Measurements from ENCODE around the gene PDCD1LG2. TPM values are rescaled to one million over a fixed set of nuclear protein-coding genes. Genes with fewer than 3 reads are reported as not detected.
"Not testable (repeated sequence)": the region's sequence is repeated elsewhere in the genome, so short reads cannot be mapped to it uniquely, and the experiment has no call there.

PDCD1LG2 gene
- total RNA-seq, result 10 to 100 TPM in 1 of 6 donors, 1 to 10 TPM in 5; 1.0 to 10.6 (median 3.2) TPM

- peak in 1 of 2 donors; percentile 83 for ATAC-seq (ENCODE audit: low FRiP score in 2 of 2)
- no peak for DNase-seq
- Histone ChIP-seq H3K9me3 (no peaks in the 10 kb centered on the region), H3K27ac (peak within 1 kb of the TSS; percentile 70 to 82 (median 76)), H3K27me3 (no peaks in the 10 kb centered on the region), H3K36me3 (no peaks in the 10 kb centered on the region), H3K4me1 (peaks cover 17 to 37% (median 20%) of the 10 kb centered on the region in 4 donors), H3K4me3 (peak within 1 kb of the TSS in 3 of 4 donors; percentile 6 to 38 (median 31))
- 25 to 30% methylated on average over 4 of the region's 4 CpGs for WGBS, 2 donors
- TF ChIP-seq CTCF (IDR thresholded peaks at IDR 0.05) (no peak), POLR2AphosphoS5 (IDR thresholded peaks at IDR 0.05) (no peak), EP300 (IDR thresholded peaks at IDR 0.05) (no peak), POLR2A (IDR thresholded peaks at IDR 0.05) (no peak)
Observed at GRCh38 chr9:5510360-5510931, at the start of gene PDCD1LG2. Gene PDCD1LG2 (plus strand): TSS chr9:5510531. CDS start chr9:5522547, 12,016 bp downstream.

GRCh38 chr9:5464831-5465330 is 45.5 kb upstream of the PDCD1LG2 start:
- peak overlapping the region in 1 of 4 donors; percentile 23 for H3K27ac ChIP-seq
- peaks cover 0 to 70% (median 29%) of the 10 kb centered on the region in 4 donors for H3K36me3 ChIP-seq
- 79 to 80% methylated on average over 4 of the region's 4 CpGs for WGBS, 2 donors
- not testable (repeated sequence) for H3K4me3 ChIP-seq; H3K4me1 ChIP-seq; H3K9me3 ChIP-seq; DNase-seq; ATAC-seq (ENCODE audit: low FRiP score in 2 of 2); H3K27me3 ChIP-seq

- TF ChIP-seq CTCF (IDR thresholded peaks at IDR 0.05), result no peak
- no peak for TF ChIP-seq POLR2A (IDR thresholded peaks at IDR 0.05)
- no peak for TF ChIP-seq EP300 (IDR thresholded peaks at IDR 0.05)
- no peak for TF ChIP-seq POLR2AphosphoS5 (IDR thresholded peaks at IDR 0.05)
- ATAC-seq (ENCODE audit: low FRiP score in 2 of 2), result no peak
- Histone ChIP-seq H3K9me3 (no peaks in the 10 kb centered on the region), H3K4me3 (no peak overlapping the region), H3K4me1 (no peaks in the 10 kb centered on the region), H3K27ac (peak overlapping the region in 1 of 4 donors; percentile 23), H3K27me3 (no peaks in the 10 kb centered on the region), H3K36me3 (peaks cover 0 to 72% (median 29%) of the 10 kb centered on the region in 4 donors)
- DNase-seq, result no peak
- WGBS, 2 donors, result 57 to 76% methylated on average over 1 of the region's 1 CpG
Observed at GRCh38 chr9:5466005-5466404, 44.3 kb upstream of the PDCD1LG2 start.

GRCh38 chr9:5466766-5467165 is 43.6 kb upstream of the PDCD1LG2 start:
- no peak for DNase-seq
- peaks cover 0 to 72% (median 29%) of the 10 kb centered on the region in 4 donors for H3K36me3 ChIP-seq
- no peak for ATAC-seq (ENCODE audit: low FRiP score in 2 of 2)
- 68 to 79% methylated on average over 2 of the region's 2 CpGs for WGBS, 2 donors
- H3K4me1 ChIP-seq, result no peaks in the 10 kb centered on the region
- no peaks in the 10 kb centered on the region for H3K9me3 ChIP-seq
- no peak overlapping the region for H3K27ac ChIP-seq
- no peaks in the 10 kb centered on the region for H3K27me3 ChIP-seq
- H3K4me3 ChIP-seq, result no peak overlapping the region
- no peak for TF ChIP-seq EP300 (IDR thresholded peaks at IDR 0.05)
- no peak for TF ChIP-seq POLR2AphosphoS5 (IDR thresholded peaks at IDR 0.05)
- no peak for TF ChIP-seq POLR2A (IDR thresholded peaks at IDR 0.05)
- no peak for TF ChIP-seq CTCF (IDR thresholded peaks at IDR 0.05)

GRCh38 chr9:5468850-5469249 is 41.5 kb upstream of the PDCD1LG2 start:
- Histone ChIP-seq H3K36me3 (peaks cover 0 to 56% (median 22%) of the 10 kb centered on the region in 4 donors), H3K27me3 (no peaks in the 10 kb centered on the region), H3K9me3 (no peaks in the 10 kb centered on the region), H3K27ac (no peak overlapping the region), H3K4me3 (no peak overlapping the region), H3K4me1 (no peaks in the 10 kb centered on the region)
- DNase-seq (no peak), ATAC-seq (ENCODE audit: low FRiP score in 2 of 2) (no peak)
- TF ChIP-seq POLR2A (IDR thresholded peaks at IDR 0.05) (no peak), POLR2AphosphoS5 (IDR thresholded peaks at IDR 0.05) (no peak), CTCF (IDR thresholded peaks at IDR 0.05) (no peak), EP300 (IDR thresholded peaks at IDR 0.05) (no peak)
- 70 to 72% methylated on average over 5 of the region's 5 CpGs for WGBS, 2 donors

Measured in upper lobe of left lung (tissue), 6 donors.